Panc1 (cell line): ENCODE measurements around the gene WBP1L. TPM values are rescaled to one million over a fixed set of nuclear protein-coding genes. Genes with fewer than 3 reads are reported as not detected.

Source experiments
- ATAC-seq: fragments of 200-7000 bp; cut with Tn5 transposase; 2 replicates; pipeline ENCODE4 v1.9.1; 2020; ENCODE audit warnings: mild to moderate bottlenecking, moderate library complexity
- BruUV-seq: library from RNA; stranded (reverse); fragments of 400-500 nt; replicated peaks from 2 replicates; lab custom pipeline; 2021; lab: Mats Ljungman, UMichigan
- CTCF ChIA-PET: fragments of 300-600 bp; sonication (Branson Sonifier 250); formaldehyde crosslinking; loops from one replicate; lab custom pipeline; 2022; ENCODE audit warnings: antibody characterized with exemption; lab: Charles Lee
- POLR2A ChIA-PET: fragments of 300-600 bp; sonication (Branson Sonifier 250); formaldehyde crosslinking; loops from one replicate; lab custom pipeline; 2022; ENCODE audit warnings: antibody characterized with exemption; lab: Charles Lee
- DNase-seq: peaks from one replicate; pipeline ENCODE4 v3.0.0-alpha.2; 2010; ENCODE audit warnings: low read depth, low spot score
- H3K27ac ChIP-seq: 2 replicates; pipeline ENCODE4 v1.5.1; 2011; ENCODE audit warnings: mild to moderate bottlenecking, low read length, inconsistent platforms
- H3K27me3 ChIP-seq: fragments of 200-500 bp; sonication (Bioruptor generic); 2 replicates; pipeline ENCODE4 v1.6.0; 2014; ENCODE audit warnings: low read length, inconsistent platforms; ENCODE audit not compliant: control insufficient read depth, insufficient read depth
- H3K36me3 ChIP-seq: fragments of 200-500 bp; sonication (Bioruptor generic); 2 replicates; pipeline ENCODE4 v1.5.1; 2014; ENCODE audit warnings: inconsistent platforms, mild to moderate bottlenecking, low read length, moderate library complexity; ENCODE audit not compliant: control insufficient read depth, insufficient read depth
- H3K4me1 ChIP-seq: 2 replicates; pipeline ENCODE4 v1.5.1; 2011; ENCODE audit warnings: inconsistent platforms, mild to moderate bottlenecking, low read length, moderate library complexity; ENCODE audit not compliant: control insufficient read depth, insufficient read depth
- H3K4me3 ChIP-seq, 2 experiments: 2 replicates each; pipeline ENCODE4 v1.5.1; 2011 to 2012; ENCODE audit warnings: low read depth in 2 of 2, low read length in 2 of 2, mild to moderate bottlenecking in 2 of 2, inconsistent platforms in 1 of 2, moderate library complexity in 1 of 2
- H3K9me3 ChIP-seq: fragments of 200-500 bp; sonication (Bioruptor generic); 2 replicates; pipeline ENCODE4 v1.5.1; 2014; ENCODE audit warnings: low read depth, mild to moderate bottlenecking, inconsistent platforms, low read length, moderate library complexity; ENCODE audit not compliant: control insufficient read depth, insufficient read depth
- CTCF ChIP-seq: fragments of 450-650 bp; IDR thresholded peaks from 2 replicates; pipeline ENCODE4 v1.5.1; 2017; ENCODE audit warnings: mild to moderate bottlenecking
- POLR2AphosphoS5 ChIP-seq: IDR thresholded peaks from 2 replicates; pipeline ENCODE4 v1.6.1; 2012; ENCODE audit warnings: mild to moderate bottlenecking, low read depth, low read length, moderate library complexity
- REST ChIP-seq, 2 experiments: IDR thresholded peaks; 2 replicates each; pipeline ENCODE4 v1.6.1; 2011 to 2012; ENCODE audit warnings: low read depth in 2 of 2, control low read depth in 1 of 2, low read length in 1 of 2, mild to moderate bottlenecking in 1 of 2, moderate library complexity in 1 of 2; ENCODE audit not compliant: insufficient read depth in 1 of 2
- SIN3A ChIP-seq: IDR thresholded peaks from 2 replicates; pipeline ENCODE4 v1.6.1; 2012; ENCODE audit warnings: low read depth, mild to moderate bottlenecking, low read length, moderate library complexity, borderline replicate concordance; ENCODE audit not compliant: insufficient read depth
- TCF7L2 ChIP-seq: IDR thresholded peaks from 2 replicates; pipeline ENCODE4 v1.6.1; 2011; ENCODE audit warnings: mild to moderate bottlenecking, low read depth, low read length, inconsistent platforms
- in situ Hi-C: cut with HindIII; loops from 2 replicates; pipeline ENCODE4 v1.10.0; 2016; ENCODE audit warnings: low sequenced_read_pairs, low pct_unique_long_range_greater_than_20kb
- intact Hi-C: fragments of 100-400 bp; cut with micrococcal nuclease; formaldehyde crosslinking; loops from one replicate; pipeline ENCODE4 v1.10.0; 2022; ENCODE audit not compliant: unreplicated experiment
- total RNA-seq: library from RNA; stranded (reverse); gene quantifications from one replicate; pipeline ENCODE4 v1.2.1, GENCODE V29; 2021; ENCODE audit not compliant: unreplicated experiment

The WBP1L gene
- total RNA-seq, 1 experiment from 2014 or later: 91.3 TPM

GRCh38 chr10:102796407-102797176 lies 52.8 kb downstream of the WBP1L start:
- DNase-seq (no peak), ATAC-seq (peak; percentile 54)
- no peak overlapping the region for H3K4me3 ChIP-seq
- ChIA-PET POLR2A (no interaction called here), CTCF (no interaction called here)
- no peaks in the 10 kb centered on the region for H3K27me3 ChIP-seq
- intact Hi-C loops (no loop called here), in situ Hi-C loops (no loop called here)
- H3K4me1 ChIP-seq: peaks cover 46% of the 10 kb centered on the region
- no peaks in the 10 kb centered on the region for H3K9me3 ChIP-seq
- TF ChIP-seq POLR2AphosphoS5 (no peak), SIN3A (no peak), TCF7L2 (no peak), CTCF (no peak), REST (IDR thresholded peaks at IDR 0.05; ENCODE audit: insufficient read depth in 1 of 2, low read depth in 2 of 2, low read length in 1 of 2) (no peak)
- H3K27ac ChIP-seq: peak overlapping the region; percentile 48
- 0 out of 2 replicates have a peak, but pooled peaks cover 3% of the 10 kb centered on the region for H3K36me3 ChIP-seq
- no TSS peak for BruUV-seq

- peak overlapping the region; percentile 75 for H3K27ac ChIP-seq
- BruUV-seq: no TSS peak
- no peaks in the 10 kb centered on the region for H3K27me3 ChIP-seq
- H3K4me3 ChIP-seq: no peak overlapping the region
- intact Hi-C loops (no loop called here), in situ Hi-C loops (no loop called here)
- H3K36me3 ChIP-seq: 0 out of 2 replicates have a peak, but pooled peaks cover 3% of the 10 kb centered on the region
- H3K4me1 ChIP-seq: peaks cover 50% of the 10 kb centered on the region
- DNase-seq (no peak), ATAC-seq (0 out of 2 replicates have a peak, but pooled peaks have one; percentile 36)
- POLR2A ChIA-PET: no interaction called here
- CTCF ChIA-PET: no interaction called here
- no peaks in the 10 kb centered on the region for H3K9me3 ChIP-seq
- TF ChIP-seq CTCF (no peak), POLR2AphosphoS5 (no peak), REST (IDR thresholded peaks at IDR 0.05; ENCODE audit: insufficient read depth in 1 of 2, low read depth in 2 of 2, low read length in 1 of 2) (no peak), SIN3A (no peak), TCF7L2 (no peak)
Observed at GRCh38 chr10:102799691-102800471, 56.1 kb downstream of the WBP1L start.
